DMS153 (cell line): ENCODE measurements around the gene GAB3.
A peak's percentile ranks its signal among the peaks of the same experiment; 100 is the strongest.

Experiments
- DNase-seq: peaks from one replicate; lab custom pipeline; 2025; lab: John Stamatoyannopoulos, UW

Gene GAB3

GRCh38 chrX:154751203-154751668, 359 bp upstream of the GAB3 start:
- DNase-seq: no peak

GRCh38 chrX:154749856-154750255, 1.0 kb downstream of the GAB3 start:
- DNase-seq: no peak

- DNase-seq: peak; percentile 42
These were observed 2.1 kb downstream of the GAB3 start for GRCh38 chrX:154748712-154749339.

GRCh38 chrX:154742613-154743012, 8.3 kb downstream of the GAB3 start:
- no peak for DNase-seq

- DNase-seq: no peak
These were observed 10.9 kb downstream of the GAB3 start for GRCh38 chrX:154739952-154740465.

GRCh38 chrX:154738011-154738738, 12.7 kb downstream of the GAB3 start:
- DNase-seq: no peak

- no peak for DNase-seq
These were observed 13.7 kb downstream of the GAB3 start for GRCh38 chrX:154737136-154737535.

- DNase-seq: no peak
These were observed 15.0 kb downstream of the GAB3 start for GRCh38 chrX:154735695-154736393.

GRCh38 chrX:154734061-154734781, 16.7 kb downstream of the GAB3 start:
- no peak for DNase-seq

- no peak for DNase-seq
These were observed 17.8 kb downstream of the GAB3 start for GRCh38 chrX:154733066-154733425.

- no peak for DNase-seq
These were observed 18.3 kb downstream of the GAB3 start for GRCh38 chrX:154732421-154733065.

- no peak for DNase-seq
These were observed 19.0 kb downstream of the GAB3 start for GRCh38 chrX:154731881-154732280.

- no peak for DNase-seq
These were observed 19.7 kb downstream of the GAB3 start for GRCh38 chrX:154731184-154731583.

GRCh38 chrX:154730253-154730891, 20.5 kb downstream of the GAB3 start:
- no peak for DNase-seq

- no peak for DNase-seq
These were observed 21.4 kb downstream of the GAB3 start for GRCh38 chrX:154729439-154729838.

- DNase-seq: no peak
These were observed 22.3 kb downstream of the GAB3 start for GRCh38 chrX:154728431-154729190.

GRCh38 chrX:154727871-154728270, 23.0 kb downstream of the GAB3 start:
- no peak for DNase-seq

- DNase-seq: no peak
These were observed 23.5 kb downstream of the GAB3 start for GRCh38 chrX:154727418-154727817.

- no peak for DNase-seq
These were observed 25.7 kb downstream of the GAB3 start for GRCh38 chrX:154724993-154725756.

- DNase-seq: no peak
These were observed 29.7 kb downstream of the GAB3 start for GRCh38 chrX:154721155-154721554.
